GM20431 (cell line): Measurements from ENCODE around the gene LIPC.

Source experiments
- in situ Hi-C: fragments of 300-500 bp; cut with MseI, MboI; formaldehyde crosslinking; loops from one replicate; pipeline ENCODE4 v1.15.0; 2020; ENCODE audit warnings: low sequenced_read_pairs; ENCODE audit not compliant: unreplicated experiment

The LIPC gene

DNA sequence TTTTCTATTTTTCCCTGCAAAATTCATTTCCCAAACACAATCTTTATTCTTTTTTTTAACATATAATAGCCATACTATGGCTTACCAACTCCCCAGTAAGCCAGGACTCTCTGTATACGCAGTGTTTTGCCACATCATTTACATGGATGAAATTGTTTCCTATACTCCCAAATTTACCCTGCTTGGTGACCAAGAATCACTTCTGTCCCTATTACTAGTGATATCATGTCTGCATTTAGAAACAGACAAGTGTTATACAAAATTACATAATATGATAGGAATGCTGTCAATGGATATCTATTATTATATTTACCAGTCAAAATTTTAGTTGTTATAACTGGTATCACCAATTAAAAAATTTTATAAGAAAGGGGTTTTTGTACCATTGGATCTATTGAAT, 77.8 kb downstream of the LIPC start:
- in situ Hi-C loops, result no loop called here

DNA sequence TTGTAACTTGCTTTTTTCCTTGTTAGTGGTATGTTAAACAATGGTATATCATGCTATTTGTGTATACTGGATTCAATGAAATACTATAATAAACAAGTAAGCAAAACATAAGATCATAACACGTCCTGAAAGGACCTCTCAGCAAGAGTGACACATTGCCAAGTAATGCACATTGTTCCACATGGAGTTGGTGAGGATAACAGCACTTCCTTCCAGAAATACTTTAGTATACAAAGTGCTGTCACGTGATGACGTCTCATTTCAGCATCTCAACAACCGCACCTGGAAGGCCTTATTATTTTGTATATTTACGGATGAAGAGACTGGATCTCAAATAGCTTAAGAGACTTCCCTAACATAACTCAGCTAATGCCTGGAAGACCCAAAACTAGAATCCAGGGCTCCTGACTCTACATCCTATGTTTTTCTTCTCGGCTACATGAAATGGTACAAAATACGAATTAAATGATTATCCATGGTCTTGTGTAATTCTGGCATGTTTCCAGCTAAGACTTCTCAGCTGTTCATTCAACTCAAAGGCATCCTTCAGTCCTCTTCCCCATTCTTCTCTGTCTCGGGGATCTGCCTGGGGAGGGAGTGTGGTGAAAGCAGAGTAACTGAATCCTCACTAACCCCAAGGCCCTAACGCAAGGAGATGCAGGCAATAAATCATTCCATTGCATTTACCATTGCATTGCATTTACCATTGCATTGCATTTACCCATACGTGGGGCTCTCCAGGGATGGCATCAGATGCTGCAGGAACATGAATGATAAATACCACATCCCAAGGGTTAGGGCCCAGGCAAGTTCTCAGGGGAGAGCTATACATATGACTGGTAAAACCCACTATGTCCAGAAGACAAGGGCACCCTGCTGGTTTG, 79.2 kb downstream of the LIPC start:
- in situ Hi-C loops, result no loop called here

DNA sequence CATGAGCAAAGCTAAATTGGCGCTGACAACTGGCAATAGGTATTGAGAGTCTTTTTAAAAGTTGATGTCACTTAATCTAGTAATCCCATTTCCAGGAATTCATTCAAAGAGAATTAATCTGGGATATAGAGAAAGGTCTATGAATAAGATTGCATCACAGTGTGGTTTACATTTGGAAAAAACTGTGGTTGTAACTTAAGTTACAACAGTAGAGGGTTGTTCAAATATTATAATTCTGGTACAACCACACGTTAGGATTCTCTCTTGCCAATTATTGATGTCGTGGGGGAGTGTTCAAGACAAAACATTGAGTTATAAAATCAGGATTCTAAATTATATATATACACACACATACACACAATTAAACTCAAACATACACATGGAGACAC, 79.8 kb downstream of the LIPC start:
- in situ Hi-C loops, result no loop called here

DNA sequence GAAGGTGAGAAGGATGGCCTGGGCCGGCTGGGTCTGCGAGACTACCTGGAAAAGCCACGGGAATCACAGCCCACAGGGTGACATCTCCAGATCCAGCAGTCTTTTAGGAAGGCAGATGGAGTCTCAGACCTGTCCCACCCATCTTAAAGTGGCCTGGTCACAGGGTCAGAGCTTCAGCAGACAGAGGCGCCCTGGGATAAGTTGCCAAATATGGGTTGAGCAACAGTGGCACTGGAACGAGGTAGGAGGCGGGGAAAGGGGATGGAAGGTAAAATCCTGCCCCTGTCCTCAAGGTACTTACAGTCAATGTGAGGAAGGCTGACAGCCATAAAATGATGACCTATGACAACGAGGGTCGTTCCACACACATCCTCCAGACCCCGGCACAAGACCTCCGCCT, 80.7 kb downstream of the LIPC start:
- in situ Hi-C loops, result no loop called here

DNA sequence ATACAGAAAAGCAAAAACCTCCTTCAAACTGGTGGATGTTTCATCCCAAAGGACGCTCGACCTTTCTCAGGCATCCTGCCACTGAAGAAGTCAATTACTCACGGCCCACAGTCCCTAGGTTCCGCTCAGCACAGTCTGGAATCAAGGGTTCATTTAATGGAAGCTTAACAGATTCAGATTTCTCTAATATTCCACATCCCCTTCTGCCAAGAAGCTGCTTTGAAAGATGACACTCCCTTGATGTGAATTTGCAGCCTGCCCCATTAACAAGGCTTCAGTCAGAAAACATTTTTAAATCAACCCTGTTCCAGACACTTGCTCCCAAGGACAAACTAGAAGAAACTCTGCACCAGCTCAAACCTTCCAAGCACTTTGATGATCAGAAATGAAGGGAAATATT, 81.2 kb downstream of the LIPC start:
- in situ Hi-C loops, result no loop called here

- in situ Hi-C loops, result no loop called here
Measured at GRCh38 chr15:58513726-58514336, 82.0 kb downstream of the LIPC start.

- in situ Hi-C loops, result no loop called here
Measured at GRCh38 chr15:58515807-58516206, 84.0 kb downstream of the LIPC start.

DNA sequence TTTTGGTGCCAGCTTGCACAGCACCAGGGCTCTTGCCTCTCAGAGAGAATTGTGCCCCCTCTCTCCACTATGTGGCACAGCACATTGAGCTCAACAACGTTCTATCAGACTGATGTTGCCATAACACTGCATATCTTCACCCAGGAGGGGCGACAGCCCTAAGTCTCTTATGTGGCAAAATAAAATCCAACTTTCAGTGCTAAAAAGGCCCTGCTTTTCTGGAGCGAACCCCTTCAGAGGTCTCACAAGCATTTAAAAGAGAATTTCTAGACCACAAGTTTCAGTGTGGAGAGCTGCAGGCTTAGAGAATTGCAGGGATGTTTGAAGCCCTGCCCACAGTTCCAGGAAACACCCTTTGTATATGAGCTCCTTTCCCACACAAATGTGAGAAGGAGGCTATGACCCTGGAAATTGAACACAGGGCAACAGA, 85.5 kb downstream of the LIPC start:
- in situ Hi-C loops, result no loop called here

DNA sequence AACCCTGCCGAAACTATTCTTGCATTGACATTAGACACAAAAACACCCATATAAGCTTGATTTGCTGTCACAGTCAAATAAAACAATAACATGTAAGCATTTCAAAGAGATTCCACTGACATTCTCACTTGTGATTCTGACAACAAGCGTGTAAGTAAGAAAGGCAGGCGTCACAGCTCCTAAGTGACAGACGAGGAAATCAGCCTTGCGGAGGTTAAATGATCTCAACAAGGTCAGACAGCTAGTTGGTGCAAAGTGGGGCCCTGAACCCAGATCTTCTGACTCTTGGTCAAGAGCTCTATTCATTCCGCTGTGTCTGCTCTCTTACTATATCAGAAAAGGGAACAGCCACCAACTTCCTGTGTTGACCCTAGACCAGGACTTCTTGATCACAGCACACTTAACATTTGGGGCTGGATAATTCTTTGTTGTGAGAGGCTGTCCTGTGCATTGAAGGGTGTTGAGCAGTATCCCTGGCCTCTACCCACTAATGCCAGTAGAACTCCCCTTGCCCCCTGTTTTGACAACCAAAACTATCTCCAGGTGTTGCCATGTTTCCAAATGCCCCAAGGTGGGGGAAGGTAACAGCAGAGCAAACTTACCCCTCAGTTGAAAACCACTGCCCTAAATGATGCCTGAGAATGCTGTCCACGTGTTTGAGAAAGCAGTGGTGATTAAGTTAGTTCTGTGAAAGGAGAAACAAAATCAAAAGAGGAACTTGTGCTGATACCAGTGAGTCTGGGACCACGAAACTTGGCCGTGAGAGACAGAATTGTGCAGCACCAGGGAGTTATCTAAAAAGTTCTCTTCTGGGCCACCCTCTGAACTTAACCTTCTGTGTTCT, 86.1 kb downstream of the LIPC start:
- in situ Hi-C loops, result no loop called here

DNA sequence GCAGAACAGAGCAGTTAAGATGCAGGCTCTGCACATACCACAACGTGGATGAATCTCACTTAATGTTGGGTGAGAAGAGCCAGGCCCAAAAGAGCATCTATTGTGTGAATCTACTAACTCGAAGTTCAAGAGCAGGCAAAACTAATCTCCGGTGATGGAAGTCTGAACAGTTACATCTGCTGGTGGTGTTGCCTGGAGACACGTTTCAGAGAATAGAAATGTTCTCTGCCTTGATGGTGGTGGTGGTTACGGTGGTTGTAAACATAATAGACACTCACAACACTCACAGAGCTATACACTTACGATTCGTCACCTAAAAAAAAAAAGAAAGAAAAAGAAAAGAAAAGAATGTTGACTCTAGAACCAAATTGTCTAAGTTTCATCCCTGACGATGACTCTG, 86.8 kb downstream of the LIPC start:
- in situ Hi-C loops, result no loop called here

- in situ Hi-C loops, result no loop called here
Measured at GRCh38 chr15:58519516-58519915, 87.7 kb downstream of the LIPC start.

GRCh38 chr15:58520464-58520863, 88.7 kb downstream of the LIPC start:
- in situ Hi-C loops, result no loop called here

- in situ Hi-C loops, result no loop called here
Measured at GRCh38 chr15:58520936-58521292, 89.1 kb downstream of the LIPC start.

- in situ Hi-C loops, result no loop called here
Measured at GRCh38 chr15:58521293-58521991, 89.7 kb downstream of the LIPC start.

DNA sequence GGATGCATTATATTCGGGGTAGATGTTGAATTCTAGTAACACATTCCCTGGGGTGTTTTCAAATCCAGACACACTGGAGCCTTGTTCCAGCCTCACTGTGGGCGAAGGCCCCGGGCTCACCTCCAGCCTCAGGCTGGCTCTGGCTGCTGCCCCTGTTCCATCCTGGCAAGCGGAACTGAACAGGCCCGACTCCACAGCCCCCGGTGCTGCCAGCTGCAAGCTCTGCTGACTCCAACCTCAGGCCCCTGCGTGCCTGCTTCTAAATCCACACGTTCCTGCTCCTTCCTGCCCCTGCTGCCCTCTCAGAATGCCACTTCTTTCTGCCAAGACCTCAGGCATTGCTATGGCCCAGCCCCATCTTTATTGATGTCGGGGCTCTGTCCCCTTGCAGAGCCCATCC, 90.6 kb downstream of the LIPC start:
- in situ Hi-C loops, result no loop called here

GRCh38 chr15:58522865-58523264, 91.1 kb downstream of the LIPC start:
- in situ Hi-C loops, result no loop called here

DNA sequence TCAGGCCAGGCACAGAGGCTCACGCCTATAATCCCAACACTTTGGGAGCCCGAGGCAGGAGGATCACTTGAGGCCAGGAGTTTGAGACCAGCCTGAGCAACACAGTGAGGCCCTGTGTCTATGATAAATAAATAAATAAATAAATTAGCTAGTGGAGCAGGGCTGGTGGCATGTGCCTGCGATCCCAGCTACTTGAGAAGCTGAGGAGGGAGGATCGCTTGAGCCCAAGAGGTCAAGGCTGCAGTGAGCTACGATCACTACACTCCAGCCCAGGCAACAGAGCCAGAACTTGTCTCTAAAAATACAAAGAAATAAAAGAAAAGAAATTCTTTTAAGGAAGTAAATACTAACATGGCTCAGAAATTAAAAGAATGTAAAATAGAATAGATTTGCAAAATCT, 91.8 kb downstream of the LIPC start:
- in situ Hi-C loops, result no loop called here

GRCh38 chr15:58524247-58524646, 92.5 kb downstream of the LIPC start:
- in situ Hi-C loops, result no loop called here

GRCh38 chr15:58525991-58526421, 94.2 kb downstream of the LIPC start:
- in situ Hi-C loops, result no loop called here

GRCh38 chr15:58526647-58527192, 94.9 kb downstream of the LIPC start:
- in situ Hi-C loops, result no loop called here
